GM13976 (cell line): ENCODE data around the gene GNA14.

Experiments used
- DNase-seq: peaks from one replicate; pipeline ENCODE4 v3.0.0; 2012; ENCODE audit warnings: low spot score
- CTCF ChIP-seq: IDR thresholded peaks from 2 replicates; pipeline ENCODE4 v1.5.1; 2012; ENCODE audit warnings: borderline replicate concordance, mild to moderate bottlenecking; ENCODE audit not compliant: insufficient read depth; ENCODE audit errors: extremely low read depth, missing control alignments, control extremely low read depth
- in situ Hi-C: fragments of 300-500 bp; cut with MboI; formaldehyde crosslinking; loops from one replicate; pipeline ENCODE4 v1.12.0; 2022; ENCODE audit warnings: low sequenced_read_pairs, mixed read lengths, inconsistent platforms; ENCODE audit not compliant: unreplicated experiment

The GNA14 gene

GRCh38 chr9:77531400-77531799, 116.7 kb downstream of the GNA14 start:
- DNase-seq, result no peak
- no peak for TF ChIP-seq CTCF
- in situ Hi-C loops, result no loop called here

GRCh38 chr9:77523891-77524290, 124.2 kb downstream of the GNA14 start:
- TF ChIP-seq CTCF, result no peak
- DNase-seq, result no peak
- in situ Hi-C loops, result no loop called here

- in situ Hi-C loops, result no loop called here
- no peak for DNase-seq
- TF ChIP-seq CTCF, result no peak
These were observed 127.0 kb downstream of the GNA14 start for GRCh38 chr9:77521091-77521490.

- DNase-seq, result no peak
- no peak for TF ChIP-seq CTCF
- in situ Hi-C loops, result no loop called here
These were observed 129.4 kb downstream of the GNA14 start for GRCh38 chr9:77518688-77519087.

- in situ Hi-C loops, result no loop called here
- no peak for TF ChIP-seq CTCF
These were observed 131.3 kb downstream of the GNA14 start for GRCh38 chr9:77516781-77517180.

GRCh38 chr9:77514886-77515711, 133.0 kb downstream of the GNA14 start:
- DNase-seq, result no peak
- in situ Hi-C loops, result no loop called here
- TF ChIP-seq CTCF, result no peak

More at GRCh38 chr9:77516781-77517180, 131.3 kb downstream of the GNA14 start:
- DNase-seq, result no peak
